A549 (cell line): ENCODE results near the gene AUTS2. TPM values are rescaled to one million over a fixed set of nuclear protein-coding genes. Genes with fewer than 3 reads are reported as not detected.

Experiments
- ATAC-seq, 2 experiments: fragments of 200-7000 bp in 1 of 2; fragments of >200 bp in 1 of 2; cut with Nextera tagmentation in 1 of 2; cut with Tn5 transposase in 1 of 2; 3 replicates each; pipeline versions ENCODE4 v1.8.0 to v1.9.1; 2018 to 2020; ENCODE audit warnings: mild to moderate bottlenecking in 1 of 2, moderate library complexity in 1 of 2
- CTCF ChIA-PET: fragments of 300-600 bp; sonication (Branson Sonifier 250); formaldehyde crosslinking; extraction: SDS; loops from one replicate; lab custom pipeline; 2021; ENCODE audit warnings: antibody characterized with exemption, inconsistent platforms; lab: Yijun Ruan, JAX
- POLR2A ChIA-PET: fragments of 350-600 bp; formaldehyde crosslinking; extraction: SDS; loops from one replicate; lab custom pipeline; 2021; ENCODE audit warnings: antibody characterized with exemption, inconsistent platforms; lab: Yijun Ruan, JAX
- DNase-seq, 2 experiments: peaks; one replicate each; pipeline versions ENCODE4 v3.0.0 to v3.0.0-alpha.2; 2011 to 2016; ENCODE audit warnings: low read depth in 1 of 2, low spot score in 1 of 2
- FAIRE-seq: peaks from 2 replicates; lab custom pipeline; 2011; peaks lifted over from hg19 to GRCh38; lab: Jason Lieb, UNC
- H3K27ac ChIP-seq, 2 experiments: fragments of >200 bp; sonication (Bioruptor Twin); formaldehyde crosslinking; 3 replicates each; pipeline ENCODE4 v1.5.1; 2016 to 2017
- H3K4me1 ChIP-seq: fragments of >200 bp; sonication (Bioruptor Twin); formaldehyde crosslinking; 3 replicates; pipeline ENCODE4 v1.6.1; 2016
- H3K4me2 ChIP-seq: fragments of >200 bp; sonication (Bioruptor Twin); formaldehyde crosslinking; 3 replicates; pipeline ENCODE4 v1.6.1; 2016
- H3K4me3 ChIP-seq: fragments of >200 bp; sonication (Bioruptor Twin); formaldehyde crosslinking; 3 replicates; pipeline ENCODE4 v1.5.1; 2016
- H3K9me3 ChIP-seq: fragments of >200 bp; sonication (Bioruptor Twin); formaldehyde crosslinking; 3 replicates; pipeline ENCODE4 v1.6.1; 2016
- BHLHE40 ChIP-seq: IDR thresholded peaks from 2 replicates; pipeline ENCODE4 v1.6.1; 2012; ENCODE audit warnings: low read depth, low read length, inconsistent platforms
- CBX2 ChIP-seq: fragments of 200-600 bp; sonication (generic); IDR thresholded peaks from 2 replicates; pipeline ENCODE4 v1.6.1; 2016; ENCODE audit warnings: low read depth, mild to moderate bottlenecking, borderline replicate concordance
- CBX8 ChIP-seq: fragments of 200-600 bp; sonication (generic); IDR thresholded peaks from 2 replicates; pipeline ENCODE4 v1.6.1; 2016
- CEBPB ChIP-seq, 2 experiments: fragments of >200 bp in 1 of 2; sonication (Bioruptor Twin) in 1 of 2; formaldehyde crosslinking in 1 of 2; IDR thresholded peaks; 2 replicates each; pipeline ENCODE4 v1.6.1; 2012 to 2016
- CHD4 ChIP-seq: fragments of 200-600 bp; sonication (generic); IDR thresholded peaks from 2 replicates; pipeline ENCODE4 v1.6.1; 2016; ENCODE audit warnings: antibody characterized with exemption, mild to moderate bottlenecking, borderline replicate concordance
- ESRRA ChIP-seq: fragments of 150-350 bp; IDR thresholded peaks from 2 replicates; pipeline ENCODE4 v1.6.1; 2014; ENCODE audit warnings: mild to moderate bottlenecking, low read length, borderline replicate concordance
- FOSB ChIP-seq: fragments of 250-450 bp; sonication (Bioruptor Pico); IDR thresholded peaks from 2 replicates; pipeline ENCODE4 v1.5.0; 2020; ENCODE audit warnings: mild to moderate bottlenecking, moderate library complexity
- FOXS1 ChIP-seq: fragments of 250-450 bp; sonication (Bioruptor Pico); IDR thresholded peaks from 2 replicates; pipeline ENCODE4 v1.5.0; 2020; ENCODE audit warnings: mild to moderate bottlenecking, moderate library complexity
- GATA3 ChIP-seq: IDR thresholded peaks from 2 replicates; pipeline ENCODE4 v1.6.1; 2012; ENCODE audit warnings: borderline replicate concordance
- HOXB13 ChIP-seq: fragments of 250-450 bp; sonication (Bioruptor Pico); IDR thresholded peaks from 2 replicates; pipeline ENCODE4 v1.5.0; 2020; ENCODE audit warnings: low read depth, mild to moderate bottlenecking, moderate library complexity
- HOXB5 ChIP-seq: fragments of 250-450 bp; sonication (Bioruptor Pico); IDR thresholded peaks from 2 replicates; pipeline ENCODE4 v1.5.0; 2020; ENCODE audit warnings: mild to moderate bottlenecking, moderate library complexity
- JUN ChIP-seq, 2 experiments: fragments of >200 bp; sonication (Bioruptor Twin); formaldehyde crosslinking; IDR thresholded peaks; 2 replicates in 1 of 2; 3 replicates in 1 of 2; pipeline ENCODE4 v1.6.1; 2016 to 2017
- JUNB ChIP-seq: fragments of >200 bp; sonication (Bioruptor Twin); formaldehyde crosslinking; IDR thresholded peaks from 2 replicates; pipeline ENCODE4 v1.6.1; 2016
- KDM5A ChIP-seq: fragments of 200-600 bp; sonication (generic); IDR thresholded peaks from 2 replicates; pipeline ENCODE4 v1.6.1; 2016; ENCODE audit warnings: antibody characterized with exemption, mild to moderate bottlenecking
- MAFK ChIP-seq: fragments of 450-650 bp; IDR thresholded peaks from 2 replicates; pipeline ENCODE4 v1.6.1; 2014; ENCODE audit not compliant: partially characterized antibody
- MYC ChIP-seq: IDR thresholded peaks from 2 replicates; pipeline ENCODE4 v1.6.1; 2012; ENCODE audit warnings: mild to moderate bottlenecking, inconsistent platforms, low read length, improper control_type of control experiment, borderline replicate concordance
- NFE2L2 ChIP-seq: fragments of 150-350 bp; conservative IDR thresholded peaks from 2 replicates; pipeline ENCODE4 v1.6.1; 2014; ENCODE audit warnings: low read length
- PBX3 ChIP-seq: IDR thresholded peaks from 2 replicates; pipeline ENCODE4 v1.6.1; 2012
- POLR2AphosphoS2 ChIP-seq: conservative IDR thresholded peaks from 2 replicates; pipeline ENCODE4 v1.6.1; 2012; ENCODE audit warnings: low read length, improper control_type of control experiment, inconsistent platforms
- RARB ChIP-seq: fragments of 250-450 bp; sonication (Bioruptor Pico); IDR thresholded peaks from 2 replicates; pipeline ENCODE4 v1.8.0; 2021; ENCODE audit warnings: mild to moderate bottlenecking, moderate library complexity
- REST ChIP-seq: fragments of 200-600 bp; sonication (generic); IDR thresholded peaks from 2 replicates; pipeline ENCODE4 v1.6.1; 2016; ENCODE audit warnings: antibody characterized with exemption, mild to moderate bottlenecking, moderate library complexity
- RFX5 ChIP-seq: fragments of 450-650 bp; IDR thresholded peaks from 2 replicates; pipeline ENCODE4 v1.7.1; 2014; ENCODE audit warnings: antibody characterized with exemption, mild to moderate bottlenecking, moderate library complexity
- RNF2 ChIP-seq: fragments of 200-600 bp; sonication (generic); IDR thresholded peaks from 2 replicates; pipeline ENCODE4 v1.6.1; 2016; ENCODE audit warnings: low read depth, mild to moderate bottlenecking, antibody characterized with exemption, moderate library complexity, borderline replicate concordance
- ZC3H11A ChIP-seq: fragments of 450-650 bp; IDR thresholded peaks from 2 replicates; pipeline ENCODE4 v1.6.1; 2014; ENCODE audit warnings: antibody characterized with exemption, mild to moderate bottlenecking
- ZFP36 ChIP-seq: fragments of 450-650 bp; IDR thresholded peaks from 2 replicates; pipeline ENCODE4 v1.6.1; 2014; ENCODE audit warnings: borderline replicate concordance; ENCODE audit not compliant: partially characterized antibody
- WGBS: methylation state at CpG from one replicate; pipeline ENCODE4 v1.1.6; 2017; ENCODE audit errors: missing lambda C conversion rate; 5-methylcytosine and 5-hydroxymethylcytosine counted together
- polyA plus RNA-seq, 4 experiments: library from polyadenylated mRNA; depleted of rRNA in 3 of 4; stranded (reverse); fragments of >200 nt; fragmentation: RNase III in 1 of 4; extraction: RNeasy Plus Mini Kit Qiagen cat#74134 plus additional on column Dnase treatment in 1 of 4; gene quantifications; 2 replicates in 3 of 4; 3 replicates in 1 of 4; pipeline ENCODE4 v1.2.3, GENCODE V29; 2011 to 2017
- TF ChIP-seq, protein P1 (sequence below): fragments of >200 bp; sonication (Bioruptor Twin); formaldehyde crosslinking; IDR thresholded peaks from 3 replicates; pipeline ENCODE4 v1.5.1; 2016
- TF ChIP-seq, protein P2 (sequence below): IDR thresholded peaks from 2 replicates; pipeline ENCODE4 v1.6.1; 2012; ENCODE audit warnings: low read depth, borderline replicate concordance
- TF ChIP-seq, protein P3 (sequence below): fragments of 450-650 bp; IDR thresholded peaks from 2 replicates; pipeline ENCODE4 v1.6.1; 2014; ENCODE audit warnings: antibody characterized with exemption

AUTS2 gene
- polyA plus RNA-seq, 2 of the 4 experiments (the other 2 are of a cell fraction): 1.6 to 3.6 TPM

- ChIA-PET CTCF (no interaction called here), POLR2A (no interaction called here)
- no peak overlapping the region for H3K27ac ChIP-seq
- no peak for FAIRE-seq
- no peak for ATAC-seq
- DNase-seq: no peak
- TF ChIP-seq POLR2AphosphoS2: no peak
- TF ChIP-seq, protein P1, sequence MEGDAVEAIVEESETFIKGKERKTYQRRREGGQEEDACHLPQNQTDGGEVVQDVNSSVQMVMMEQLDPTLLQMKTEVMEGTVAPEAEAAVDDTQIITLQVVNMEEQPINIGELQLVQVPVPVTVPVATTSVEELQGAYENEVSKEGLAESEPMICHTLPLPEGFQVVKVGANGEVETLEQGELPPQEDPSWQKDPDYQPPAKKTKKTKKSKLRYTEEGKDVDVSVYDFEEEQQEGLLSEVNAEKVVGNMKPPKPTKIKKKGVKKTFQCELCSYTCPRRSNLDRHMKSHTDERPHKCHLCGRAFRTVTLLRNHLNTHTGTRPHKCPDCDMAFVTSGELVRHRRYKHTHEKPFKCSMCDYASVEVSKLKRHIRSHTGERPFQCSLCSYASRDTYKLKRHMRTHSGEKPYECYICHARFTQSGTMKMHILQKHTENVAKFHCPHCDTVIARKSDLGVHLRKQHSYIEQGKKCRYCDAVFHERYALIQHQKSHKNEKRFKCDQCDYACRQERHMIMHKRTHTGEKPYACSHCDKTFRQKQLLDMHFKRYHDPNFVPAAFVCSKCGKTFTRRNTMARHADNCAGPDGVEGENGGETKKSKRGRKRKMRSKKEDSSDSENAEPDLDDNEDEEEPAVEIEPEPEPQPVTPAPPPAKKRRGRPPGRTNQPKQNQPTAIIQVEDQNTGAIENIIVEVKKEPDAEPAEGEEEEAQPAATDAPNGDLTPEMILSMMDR: no peak
- TF ChIP-seq BHLHE40: no peak
- no peak for TF ChIP-seq NFE2L2
- no peak for TF ChIP-seq CEBPB (IDR thresholded peaks at IDR 0.05)
- no peak for TF ChIP-seq CBX8
- no peak for TF ChIP-seq RFX5
- TF ChIP-seq RARB (CRISPR knock-in tag): no peak
- TF ChIP-seq ZC3H11A: no peak
- TF ChIP-seq CHD4: no peak
- TF ChIP-seq HOXB13 (CRISPR knock-in tag): no peak
- no peak for TF ChIP-seq RNF2
- TF ChIP-seq FOSB (CRISPR knock-in tag): no peak
- TF ChIP-seq ESRRA: no peak
- TF ChIP-seq, protein P2, sequence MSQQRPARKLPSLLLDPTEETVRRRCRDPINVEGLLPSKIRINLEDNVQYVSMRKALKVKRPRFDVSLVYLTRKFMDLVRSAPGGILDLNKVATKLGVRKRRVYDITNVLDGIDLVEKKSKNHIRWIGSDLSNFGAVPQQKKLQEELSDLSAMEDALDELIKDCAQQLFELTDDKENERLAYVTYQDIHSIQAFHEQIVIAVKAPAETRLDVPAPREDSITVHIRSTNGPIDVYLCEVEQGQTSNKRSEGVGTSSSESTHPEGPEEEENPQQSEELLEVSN: no peak
- no peak for TF ChIP-seq MYC
- TF ChIP-seq JUN (IDR thresholded peaks at IDR 0.05): no peak
- TF ChIP-seq GATA3: no peak
- no peak for TF ChIP-seq PBX3
- WGBS: 63% methylated on average over 5 of the region's 5 CpGs
- H3K4me1 ChIP-seq: peaks cover 7% of the 10 kb centered on the region; the same call in 1 of the 3 replicates
- H3K9me3 ChIP-seq: no peaks in the 10 kb centered on the region
- no peak overlapping the region for H3K4me2 ChIP-seq
- no peak overlapping the region for H3K4me3 ChIP-seq
Observed at GRCh38 chr7:69609541-69610373, 11.5 kb downstream of the AUTS2 start.

- CTCF ChIA-PET: no interaction called here
- no peak for TF ChIP-seq FOXS1 (CRISPR knock-in tag)
- no peak for TF ChIP-seq MAFK
- no peak for TF ChIP-seq HOXB13 (CRISPR knock-in tag)
- no peak for TF ChIP-seq CBX2
- TF ChIP-seq HOXB5: no peak
- TF ChIP-seq ZC3H11A: no peak
- TF ChIP-seq REST: no peak
- TF ChIP-seq JUNB: no peak
- no peak for TF ChIP-seq ZFP36
- TF ChIP-seq RFX5: no peak
- TF ChIP-seq KDM5A: no peak
- TF ChIP-seq, protein P3, sequence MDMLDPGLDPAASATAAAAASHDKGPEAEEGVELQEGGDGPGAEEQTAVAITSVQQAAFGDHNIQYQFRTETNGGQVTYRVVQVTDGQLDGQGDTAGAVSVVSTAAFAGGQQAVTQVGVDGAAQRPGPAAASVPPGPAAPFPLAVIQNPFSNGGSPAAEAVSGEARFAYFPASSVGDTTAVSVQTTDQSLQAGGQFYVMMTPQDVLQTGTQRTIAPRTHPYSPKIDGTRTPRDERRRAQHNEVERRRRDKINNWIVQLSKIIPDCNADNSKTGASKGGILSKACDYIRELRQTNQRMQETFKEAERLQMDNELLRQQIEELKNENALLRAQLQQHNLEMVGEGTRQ: no peak
- no peaks in the 10 kb centered on the region for H3K9me3 ChIP-seq
- no peak overlapping the region for H3K4me2 ChIP-seq
- FAIRE-seq (no peak), DNase-seq (no peak), ATAC-seq (no peak)
- peaks cover 7% of the 10 kb centered on the region; the same call in 1 of the 3 replicates for H3K4me1 ChIP-seq
- WGBS: 67% methylated on average over 8 of the region's 8 CpGs
- H3K4me3 ChIP-seq: no peak overlapping the region
- POLR2A ChIA-PET: no interaction called here
- no peak overlapping the region for H3K27ac ChIP-seq
Observed at GRCh38 chr7:69610374-69611084, 12.3 kb downstream of the AUTS2 start.
